Nephron progenitor cell (in vitro differentiated cells): ENCODE data around the gene CNIH2.

Experiments used
- DNase-seq: peaks from one replicate; pipeline ENCODE4 v3.0.0; 2021
- H3K27ac Mint-ChIP-seq: 2 replicates; pipeline ENCODE4 v1.8.0; 2021; ENCODE audit warnings: mild to moderate bottlenecking, moderate library complexity, mixed read lengths
- H3K27me3 Mint-ChIP-seq: 2 replicates; pipeline ENCODE4 v1.8.0; 2021; ENCODE audit warnings: mild to moderate bottlenecking, low read depth, mixed read lengths; ENCODE audit not compliant: poor library complexity
- H3K36me3 Mint-ChIP-seq: 2 replicates; pipeline ENCODE4 v1.8.0; 2021; ENCODE audit warnings: low read depth, mixed read lengths
- H3K4me1 Mint-ChIP-seq: 2 replicates; pipeline ENCODE4 v1.8.0; 2021; ENCODE audit warnings: mixed read lengths
- H3K4me3 Mint-ChIP-seq: 2 replicates; pipeline ENCODE4 v1.8.0; 2021; ENCODE audit warnings: mild to moderate bottlenecking, moderate library complexity, mixed read lengths
- H3K9me3 Mint-ChIP-seq: 2 replicates; pipeline ENCODE4 v1.8.0; 2021; ENCODE audit warnings: mild to moderate bottlenecking, moderate library complexity, mixed read lengths
- CTCF ChIP-seq: fragments of 200-600 bp; sonication (generic); IDR thresholded peaks from 2 replicates; pipeline ENCODE4 v1.5.0; 2021; ENCODE audit warnings: antibody characterized with exemption

Gene CNIH2

GRCh38 chr11:66233301-66233700 is 44.7 kb upstream of the CNIH2 start:
- DNase-seq, result no peak
- Mint-ChIP-seq H3K27me3 (peaks cover 9% of the 10 kb centered on the region), H3K4me1 (peaks cover 29% of the 10 kb centered on the region), H3K36me3 (peaks cover 53% of the 10 kb centered on the region), H3K27ac (peak overlapping the region; percentile 33), H3K4me3 (no peak overlapping the region), H3K9me3 (no peaks in the 10 kb centered on the region)
- no peak for TF ChIP-seq CTCF

- no peak overlapping the region for H3K27ac Mint-ChIP-seq
- no peak for TF ChIP-seq CTCF
- H3K36me3 Mint-ChIP-seq, result peaks cover 47% of the 10 kb centered on the region
- H3K9me3 Mint-ChIP-seq, result no peaks in the 10 kb centered on the region
- peaks cover 16% of the 10 kb centered on the region for H3K4me1 Mint-ChIP-seq
- peaks cover 9% of the 10 kb centered on the region for H3K27me3 Mint-ChIP-seq
- DNase-seq, result no peak
- H3K4me3 Mint-ChIP-seq, result no peak overlapping the region
These were observed 42.8 kb upstream of the CNIH2 start for GRCh38 chr11:66235141-66235540.

GRCh38 chr11:66237867-66238266 is 40.1 kb upstream of the CNIH2 start:
- H3K36me3 Mint-ChIP-seq, result peaks cover 28% of the 10 kb centered on the region
- TF ChIP-seq CTCF, result no peak

GRCh38 chr11:66238786-66239413 is 39.1 kb upstream of the CNIH2 start:
- Mint-ChIP-seq H3K4me1 (peaks cover 7% of the 10 kb centered on the region), H3K27me3 (no peaks in the 10 kb centered on the region), H3K4me3 (no peak overlapping the region), H3K36me3 (peaks cover 18% of the 10 kb centered on the region), H3K9me3 (no peaks in the 10 kb centered on the region), H3K27ac (no peak overlapping the region)
- no peak for TF ChIP-seq CTCF
- DNase-seq, result no peak

More at GRCh38 chr11:66237867-66238266, 40.1 kb upstream of the CNIH2 start:
- no peak for DNase-seq
- Mint-ChIP-seq H3K4me3 (no peak overlapping the region), H3K9me3 (no peaks in the 10 kb centered on the region), H3K27me3 (peaks cover 6% of the 10 kb centered on the region), H3K27ac (no peak overlapping the region), H3K4me1 (peaks cover 7% of the 10 kb centered on the region)

DNA sequence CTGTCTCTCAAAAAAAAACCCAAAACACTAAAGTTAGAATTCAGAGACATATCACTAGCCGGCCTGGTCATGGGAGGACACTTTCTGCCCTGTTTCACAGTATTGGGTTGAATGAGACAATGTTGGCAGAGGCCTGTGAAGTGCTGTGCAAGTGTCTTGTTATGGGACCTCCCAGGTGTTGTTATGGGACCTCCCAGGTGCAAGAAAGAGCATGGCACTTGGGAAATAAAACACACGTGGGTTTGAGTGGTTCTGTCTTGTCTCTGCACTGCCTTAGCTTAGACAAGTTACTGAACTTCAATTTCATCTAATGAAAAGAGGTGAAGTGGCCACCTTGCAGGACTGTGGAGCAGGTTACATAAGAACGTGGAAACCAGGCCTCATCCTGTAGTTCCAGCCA is 38.5 kb upstream of the CNIH2 start:
- no peaks in the 10 kb centered on the region for H3K27me3 Mint-ChIP-seq
- TF ChIP-seq CTCF, result no peak
- no peak overlapping the region for H3K4me3 Mint-ChIP-seq
- H3K27ac Mint-ChIP-seq, result peak overlapping the region; percentile 32
- peaks cover 13% of the 10 kb centered on the region for H3K36me3 Mint-ChIP-seq
- peaks cover 7% of the 10 kb centered on the region for H3K4me1 Mint-ChIP-seq
- DNase-seq, result no peak
- no peaks in the 10 kb centered on the region for H3K9me3 Mint-ChIP-seq

DNA sequence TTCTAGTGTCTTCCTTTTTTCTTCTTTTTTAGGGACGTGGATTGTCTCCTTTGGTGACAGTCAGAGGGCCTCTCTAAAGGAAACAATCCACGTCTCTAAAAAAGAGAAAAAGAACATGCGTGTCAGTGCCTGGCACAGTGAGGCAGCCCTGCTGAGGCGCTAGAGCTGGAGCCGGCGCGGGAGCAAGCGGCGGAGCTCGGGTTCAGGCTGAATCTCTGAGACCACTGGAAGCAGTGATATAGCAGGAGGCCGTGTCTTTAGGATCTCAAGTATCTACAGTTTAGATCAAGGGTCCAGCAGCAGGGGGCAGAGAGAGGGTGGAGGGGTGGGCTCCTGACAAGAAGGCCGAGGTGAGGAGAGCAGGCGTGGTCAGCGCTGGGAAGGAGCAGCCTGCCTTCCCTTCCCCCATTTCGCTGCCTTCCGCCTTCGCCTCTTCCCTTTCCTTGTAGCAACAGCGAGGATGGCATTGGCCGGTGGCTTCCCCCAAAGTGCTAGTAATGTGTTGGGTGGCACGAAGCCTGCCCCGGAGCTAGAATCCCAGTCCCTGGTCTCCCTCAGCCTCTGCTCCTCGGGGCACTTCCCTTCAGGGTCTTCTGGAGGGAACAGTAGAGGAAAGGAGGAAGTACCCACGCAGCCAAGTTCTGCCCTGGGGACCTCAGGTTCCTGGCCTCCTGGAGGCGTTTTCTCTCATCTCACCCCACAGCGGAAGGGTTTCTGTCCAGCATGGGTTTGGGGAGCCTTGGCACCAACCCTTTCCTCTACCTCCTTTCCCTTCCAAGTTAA is 37.8 kb upstream of the CNIH2 start:
- no peaks in the 10 kb centered on the region for H3K27me3 Mint-ChIP-seq
- no peak for DNase-seq
- no peak overlapping the region for H3K4me3 Mint-ChIP-seq
- no peak for TF ChIP-seq CTCF
- H3K36me3 Mint-ChIP-seq, result peaks cover 12% of the 10 kb centered on the region
- H3K4me1 Mint-ChIP-seq, result peaks cover 7% of the 10 kb centered on the region
- H3K27ac Mint-ChIP-seq, result peak overlapping the region; percentile 82
- H3K9me3 Mint-ChIP-seq, result no peaks in the 10 kb centered on the region
